GM23338 (cell line): ENCODE data around the gene ACAP1. TPM values are rescaled to one million over a fixed set of nuclear protein-coding genes. Genes with fewer than 3 reads are reported as not detected.

ENCODE experiments used
- ATAC-seq: fragments of 200-7000 bp; cut with Tn5 transposase; 3 replicates; pipeline ENCODE4 v1.9.1; 2020
- DNase-seq: peaks from one replicate; pipeline ENCODE4 v3.0.0-alpha.2; 2015; ENCODE audit warnings: low spot score
- H2AFZ ChIP-seq: fragments of 200-600 bp; sonication (generic); 2 replicates; pipeline ENCODE4 v1.8.0; 2016; ENCODE audit warnings: antibody characterized with exemption, mild to moderate bottlenecking, moderate library complexity
- H3F3A ChIP-seq: fragments of 200-600 bp; sonication (generic); replicated peaks from 2 replicates; pipeline ENCODE4 v1.8.0; 2017; ENCODE audit warnings: antibody characterized with exemption, mixed run types, low read depth
- H3K27ac ChIP-seq: fragments of 200-600 bp; sonication (generic); 2 replicates; pipeline ENCODE4 v1.6.1; 2016; ENCODE audit warnings: low read depth
- H3K27me3 ChIP-seq: fragments of 200-600 bp; sonication (generic); 2 replicates; pipeline ENCODE4 v1.8.0; 2016; ENCODE audit warnings: mild to moderate bottlenecking, mixed run types, moderate library complexity; ENCODE audit not compliant: insufficient read depth
- H3K36me3 ChIP-seq: fragments of 200-600 bp; sonication (generic); 2 replicates; pipeline ENCODE4 v1.8.0; 2016; ENCODE audit warnings: mild to moderate bottlenecking; ENCODE audit not compliant: insufficient read depth
- H3K4me1 ChIP-seq: fragments of 200-600 bp; sonication (generic); 2 replicates; pipeline ENCODE4 v1.8.0; 2016; ENCODE audit warnings: mild to moderate bottlenecking, moderate library complexity; ENCODE audit not compliant: insufficient read depth
- H3K4me2 ChIP-seq: fragments of 200-600 bp; sonication (generic); 2 replicates; pipeline ENCODE4 v1.7.1; 2017; ENCODE audit warnings: mixed run types
- H3K4me3 ChIP-seq: fragments of 200-600 bp; sonication (generic); 2 replicates; pipeline ENCODE4 v1.6.1; 2016; ENCODE audit warnings: mixed run types
- H3K79me2 ChIP-seq: fragments of 200-600 bp; sonication (generic); replicated peaks from 2 replicates; pipeline ENCODE4 v1.8.0; 2017; ENCODE audit warnings: mild to moderate bottlenecking; ENCODE audit not compliant: insufficient read depth
- H3K9me2 ChIP-seq: fragments of 200-600 bp; sonication (generic); 2 replicates; pipeline ENCODE4 v1.8.0; 2017; ENCODE audit not compliant: insufficient read depth
- H4K20me1 ChIP-seq: fragments of 200-600 bp; sonication (generic); replicated peaks from 2 replicates; pipeline ENCODE4 v1.8.0; 2017; ENCODE audit warnings: mild to moderate bottlenecking; ENCODE audit not compliant: insufficient read depth
- H3K27ac Mint-ChIP-seq: 2 replicates; pipeline ENCODE4 v1.8.0; 2020; ENCODE audit warnings: inconsistent platforms, mild to moderate bottlenecking, moderate library complexity, mixed read lengths
- H3K27me3 Mint-ChIP-seq: 3 replicates; pipeline ENCODE4 v1.8.0; 2022; ENCODE audit warnings: low read depth, mild to moderate bottlenecking, moderate library complexity, mixed read lengths, inconsistent platforms; ENCODE audit not compliant: insufficient read depth, poor library complexity
- H3K36me3 Mint-ChIP-seq: 3 replicates; pipeline ENCODE4 v1.8.0; 2021; ENCODE audit warnings: low read depth, mild to moderate bottlenecking, inconsistent platforms, moderate library complexity, mixed read lengths
- H3K4me1 Mint-ChIP-seq: 3 replicates; pipeline ENCODE4 v1.8.0; 2020; ENCODE audit warnings: mild to moderate bottlenecking, inconsistent platforms, mixed read lengths
- H3K4me3 Mint-ChIP-seq: 3 replicates; pipeline ENCODE4 v1.8.0; 2021; ENCODE audit warnings: moderate library complexity, mild to moderate bottlenecking, inconsistent platforms, mixed read lengths
- H3K9me3 Mint-ChIP-seq: 3 replicates; pipeline ENCODE4 v1.8.0; 2020; ENCODE audit warnings: moderate library complexity, mild to moderate bottlenecking, inconsistent platforms, mixed read lengths
- CREB1 ChIP-seq: fragments of 250-450 bp; sonication (Bioruptor Pico); IDR thresholded peaks from 2 replicates; pipeline ENCODE4 v1.5.0; 2020; ENCODE audit warnings: low read depth, mild to moderate bottlenecking, moderate library complexity
- CTCF ChIP-seq, 2 experiments: fragments of 200-600 bp in 1 of 2; sonication (generic) in 1 of 2; conservative IDR thresholded peaks; 2 replicates each; pipeline versions ENCODE4 v1.5.1 to v1.6.1; 2016 to 2017; ENCODE audit warnings: antibody characterized with exemption in 2 of 2, low read depth in 2 of 2, mild to moderate bottlenecking in 2 of 2, moderate library complexity in 1 of 2
- ETS1 ChIP-seq: IDR thresholded peaks from 2 replicates; pipeline ENCODE4 v1.6.1; 2016; ENCODE audit warnings: antibody characterized with exemption
- EZH2phosphoT487 ChIP-seq: fragments of 200-600 bp; sonication (generic); IDR thresholded peaks from one replicate; pipeline ENCODE4 v1.8.1; 2018; ENCODE audit warnings: antibody characterized with exemption; ENCODE audit not compliant: unreplicated experiment
- JUNB ChIP-seq: IDR thresholded peaks from one replicate; pipeline ENCODE4 v1.6.1; 2016; ENCODE audit warnings: antibody characterized with exemption; ENCODE audit not compliant: unreplicated experiment
- POLR2AphosphoS5 ChIP-seq: IDR thresholded peaks from 2 replicates; pipeline ENCODE4 v1.6.1; 2016; ENCODE audit warnings: antibody characterized with exemption, low read depth
- ZNF331 ChIP-seq: fragments of 250-450 bp; sonication (Bioruptor Pico); IDR thresholded peaks from 2 replicates; pipeline ENCODE4 v1.5.0; 2020; ENCODE audit warnings: low read depth, mild to moderate bottlenecking, moderate library complexity
- ZNF462 ChIP-seq: fragments of 250-450 bp; sonication (Bioruptor Pico); IDR thresholded peaks from 2 replicates; pipeline ENCODE4 v1.5.0; 2020; ENCODE audit warnings: mild to moderate bottlenecking, moderate library complexity
- polyA plus RNA-seq: library from polyadenylated mRNA; unstranded; fragments of >200 nt; fragmentation: Nextera tagmentation; extraction: Ambion mirVana; gene quantifications from 2 replicates; pipeline ENCODE4 v1.2.1, GENCODE V29; 2016
- total RNA-seq: library from RNA; depleted of rRNA; stranded (reverse); fragments of >200 nt; shearing (Covaris generic); gene quantifications from 2 replicates; pipeline ENCODE4 v1.2.3, GENCODE V29; 2014

ACAP1 gene
- total and polyA plus RNA-seq, 2 experiments from 2014 or later, result 30.7 to 40.1 TPM

GRCh38 chr17:7328840-7329373 lies 7.4 kb upstream of the ACAP1 start, which contains the start of gene NEURL4:
Gene NEURL4, minus strand, starts transcription at chr17:7329335. Its CDS starts 23 bp downstream, at chr17:7329312.
- ATAC-seq (peak; percentile 26), DNase-seq (peak; percentile 60)
- no peaks in the 10 kb centered on the region for H3K36me3 ChIP-seq
- H3K27me3 ChIP-seq, result no peaks in the 10 kb centered on the region
- peaks cover 7% of the 10 kb centered on the region for H3K27me3 Mint-ChIP-seq
- no peaks in the 10 kb centered on the region for H4K20me1 ChIP-seq
- peak within 1 kb of the TSS; percentile 97 for H3K27ac Mint-ChIP-seq
- H3K4me1 Mint-ChIP-seq, result peaks cover 22% of the 10 kb centered on the region
- H3K79me2 ChIP-seq, result peaks cover 14% of the 10 kb centered on the region
- peaks cover 23% of the 10 kb centered on the region for H3K36me3 Mint-ChIP-seq
- H3K4me3 Mint-ChIP-seq, result peak within 1 kb of the TSS; percentile 99
- peaks cover 10% of the 10 kb centered on the region for H3K4me1 ChIP-seq
- peaks cover 24% of the 10 kb centered on the region for H3F3A ChIP-seq
- peak within 1 kb of the TSS; percentile 93 for H3K27ac ChIP-seq
- H3K4me3 ChIP-seq, result peak within 1 kb of the TSS; percentile 70
- no peak for TF ChIP-seq ZNF331
- 0 out of 2 replicates have a peak, but pooled peaks have one; percentile 73 for TF ChIP-seq CREB1 (CRISPR knock-in tag)
- TF ChIP-seq EZH2phosphoT487, result no peak
- no peak for TF ChIP-seq ZNF462 (CRISPR knock-in tag)
- TF ChIP-seq CTCF (conservative IDR thresholded peaks at IDR 0.05; ENCODE audit: low read depth in 2 of 2), result no peak
- no peak for TF ChIP-seq JUNB
- peak; percentile 9; the same call in 1 of the 2 replicates for TF ChIP-seq POLR2AphosphoS5
- TF ChIP-seq ETS1, result no peak
- H2AFZ ChIP-seq, result peak within 1 kb of the TSS; percentile 33
- peak within 1 kb of the TSS; percentile 99 for H3K4me2 ChIP-seq
- no peaks in the 10 kb centered on the region for H3K9me2 ChIP-seq
- no peaks in the 10 kb centered on the region for H3K9me3 Mint-ChIP-seq
